CD14-positive monocyte (primary cell): ENCODE data around the gene ITGA11. TPM values are rescaled to one million over a fixed set of nuclear protein-coding genes. Genes with fewer than 3 reads are reported as not detected.

Experiments
- DNase-seq, 3 donors: peaks; one replicate each; pipeline ENCODE4 v3.0.0-alpha.2; 2011 to 2022
- H2AFZ ChIP-seq: 2 replicates; pipeline ENCODE4 v1.6.0; 2012; ENCODE audit warnings: mild to moderate bottlenecking, low read depth, low read length, inconsistent platforms; ENCODE audit not compliant: insufficient read depth, poor library complexity, severe bottlenecking
- H3K27ac ChIP-seq, 2 donors: 1 replicate in 1 of 2; 2 replicates in 1 of 2; pipeline ENCODE4 v1.5.1; 2012 to 2013; ENCODE audit warnings: low read length in 2 of 2, control low read depth in 1 of 2, inconsistent platforms in 1 of 2, low read depth in 1 of 2, mild to moderate bottlenecking in 1 of 2
- H3K27me3 ChIP-seq, 2 donors: one replicate each; pipeline versions ENCODE4 v1.6.0 to v1.6.1; 2011 to 2013; ENCODE audit warnings: low read length in 2 of 2; ENCODE audit not compliant: control insufficient read depth in 2 of 2, insufficient read depth in 2 of 2
- H3K36me3 ChIP-seq, 2 donors: replicated peaks in 1 of 2; 1 replicate in 1 of 2; 2 replicates in 1 of 2; pipeline versions ENCODE4 v1.5.1 to v1.6.1; 2012 to 2013; ENCODE audit warnings: low read length in 2 of 2, control low read depth in 1 of 2, inconsistent platforms in 1 of 2, mild to moderate bottlenecking in 1 of 2; ENCODE audit not compliant: insufficient read depth in 2 of 2, control insufficient read depth in 1 of 2
- H3K4me1 ChIP-seq, 2 donors: 1 replicate in 1 of 2; 2 replicates in 1 of 2; pipeline versions ENCODE4 v1.5.1 to v1.6.1; 2012 to 2013; ENCODE audit warnings: low read length in 2 of 2, control low read depth in 1 of 2, inconsistent platforms in 1 of 2, mild to moderate bottlenecking in 1 of 2, moderate library complexity in 1 of 2; ENCODE audit not compliant: insufficient read depth in 2 of 2, control insufficient read depth in 1 of 2
- H3K4me2 ChIP-seq: replicated peaks from 2 replicates; pipeline ENCODE3; 2012; ENCODE audit warnings: low read length, moderate library complexity, mild to moderate bottlenecking; ENCODE audit not compliant: poor library complexity, severe bottlenecking; ENCODE audit errors: extremely low read depth
- H3K4me3 ChIP-seq, 3 experiments: fragments of 200-600 bp in 1 of 3; sonication (generic) in 1 of 3; replicated peaks in 1 of 3; 1 replicate in 2 of 3; 2 replicates in 1 of 3; pipeline ENCODE4 v1.5.1; 2011 to 2013; ENCODE audit warnings: low read length in 3 of 3, mild to moderate bottlenecking in 3 of 3, control low read depth in 2 of 3, low read depth in 2 of 3, inconsistent platforms in 1 of 3, moderate library complexity in 1 of 3
- H3K79me2 ChIP-seq: 2 replicates; pipeline ENCODE4 v1.6.0; 2012; ENCODE audit warnings: mild to moderate bottlenecking, control low read depth, inconsistent platforms, low read length, moderate library complexity; ENCODE audit not compliant: insufficient read depth
- H3K9ac ChIP-seq: 2 replicates; pipeline ENCODE4 v1.6.0; 2017; ENCODE audit warnings: low read length, mild to moderate bottlenecking; ENCODE audit not compliant: insufficient read depth, poor library complexity, severe bottlenecking
- H3K9me3 ChIP-seq, 2 donors: replicated peaks in 1 of 2; 1 replicate in 1 of 2; 2 replicates in 1 of 2; pipeline versions ENCODE4 v1.5.1 to v1.6.1; 2012 to 2013; ENCODE audit warnings: low read length in 2 of 2, control low read depth in 1 of 2; ENCODE audit not compliant: control insufficient read depth in 1 of 2, insufficient read depth in 1 of 2
- H4K20me1 ChIP-seq: 2 replicates; pipeline ENCODE4 v1.6.0; 2012; ENCODE audit warnings: mild to moderate bottlenecking, low read length, control low read depth, moderate library complexity; ENCODE audit not compliant: insufficient read depth
- H3K27ac Mint-ChIP-seq, 7 donors: one replicate each; pipeline ENCODE4 v1.8.0; 2020; ENCODE audit warnings: mild to moderate bottlenecking in 7 of 7, mixed read lengths in 7 of 7, moderate library complexity in 6 of 7, inconsistent platforms in 2 of 7
- H3K27me3 Mint-ChIP-seq, 3 donors: one replicate each; pipeline ENCODE4 v1.8.0; 2021 to 2022; ENCODE audit warnings: low read depth in 3 of 3, mild to moderate bottlenecking in 3 of 3, mixed read lengths in 3 of 3, moderate library complexity in 3 of 3, inconsistent platforms in 1 of 3
- H3K36me3 Mint-ChIP-seq, 2 donors: one replicate each; pipeline ENCODE4 v1.8.0; 2020; ENCODE audit warnings: mixed read lengths in 2 of 2, inconsistent platforms in 1 of 2, mild to moderate bottlenecking in 1 of 2
- H3K4me1 Mint-ChIP-seq: one replicate; pipeline ENCODE4 v1.8.0; 2020; ENCODE audit warnings: mild to moderate bottlenecking, mixed read lengths
- H3K4me3 Mint-ChIP-seq, 2 donors: one replicate each; pipeline ENCODE4 v1.8.0; 2020; ENCODE audit warnings: mild to moderate bottlenecking in 2 of 2, mixed read lengths in 2 of 2, moderate library complexity in 1 of 2
- H3K9me3 Mint-ChIP-seq, 7 donors: one replicate each; pipeline ENCODE4 v1.8.0; 2020 to 2022; ENCODE audit warnings: mixed read lengths in 7 of 7, mild to moderate bottlenecking in 6 of 7, moderate library complexity in 6 of 7, inconsistent platforms in 2 of 7
- CTCF ChIP-seq: fragments of 200-600 bp; IDR thresholded peaks from one replicate; pipeline ENCODE4 v1.8.0; 2022; ENCODE audit warnings: antibody characterized with exemption, mild to moderate bottlenecking
- WGBS: methylation state at CpG from one replicate; pipeline ENCODE4 v1.1.5; 2013; ENCODE audit warnings: missing lambda C conversion rate; ENCODE audit not compliant: insufficient coverage; 5-methylcytosine and 5-hydroxymethylcytosine counted together
- intact Hi-C, 2 donors: fragments of 100-400 bp; cut with micrococcal nuclease; formaldehyde crosslinking; loops; one replicate each; pipeline versions ENCODE4 v1.15.0 to v1.15.1; 2023
- polyA plus RNA-seq, 3 donors: library from polyadenylated mRNA; depleted of rRNA in 1 of 3; unstranded in 2 of 3; stranded (reverse) in 1 of 3; fragments of 300-500 nt in 2 of 3; fragments of >200 nt in 1 of 3; fragmentation: Illumina TruSeq in 2 of 3; gene quantifications; 1 replicate in 2 of 3; 2 replicates in 1 of 3; pipeline ENCODE4 v1.2.3, GENCODE V29; 2012 to 2021

Gene ITGA11
- polyA plus RNA-seq, 3 donors: under 0.01 to 0.01 TPM; not detected in 1

GRCh38 chr15:68441045-68441743 is 9.2 kb upstream of the ITGA11 start:
- H3K27me3 Mint-ChIP-seq: peaks cover 19 to 43% (median 23%) of the 10 kb centered on the region in 3 donors

GRCh38 chr15:68440136-68440535 is 8.2 kb upstream of the ITGA11 start:
- intact Hi-C loops: no loop called here
- Histone ChIP-seq H2AFZ (no peak overlapping the region), H4K20me1 (no peaks in the 10 kb centered on the region), H3K27me3 (peaks cover 3 to 25% of the 10 kb centered on the region in 2 donors), H3K4me1 (no peaks in the 10 kb centered on the region), H3K9me3 (no peaks in the 10 kb centered on the region), H3K27ac (no peak overlapping the region), H3K79me2 (no peaks in the 10 kb centered on the region), H3K9ac (no peak overlapping the region), H3K4me3 (no peak overlapping the region), H3K4me2 (no peak overlapping the region), H3K36me3 (no peaks in the 10 kb centered on the region)
- Mint-ChIP-seq H3K4me1 (no peaks in the 10 kb centered on the region), H3K27ac (no peak overlapping the region), H3K36me3 (no peaks in the 10 kb centered on the region), H3K9me3 (peaks cover 0 to 6% (median 0%) of the 10 kb centered on the region in 7 donors), H3K27me3 (peaks cover 23 to 46% (median 28%) of the 10 kb centered on the region in 3 donors), H3K4me3 (no peak overlapping the region)
- 100% methylated on average over 1 of the region's 1 CpG for WGBS
- DNase-seq: no peak
- no peak for TF ChIP-seq CTCF

More at GRCh38 chr15:68441045-68441743, 9.2 kb upstream of the ITGA11 start:
- Histone ChIP-seq H3K4me2 (no peak overlapping the region), H3K79me2 (no peaks in the 10 kb centered on the region), H3K9ac (no peak overlapping the region), H3K9me3 (no peaks in the 10 kb centered on the region), H2AFZ (no peak overlapping the region), H3K27ac (no peak overlapping the region), H4K20me1 (no peaks in the 10 kb centered on the region), H3K36me3 (no peaks in the 10 kb centered on the region), H3K4me1 (no peaks in the 10 kb centered on the region), H3K4me3 (no peak overlapping the region), H3K27me3 (peaks cover 3 to 21% of the 10 kb centered on the region in 2 donors)
- Mint-ChIP-seq H3K36me3 (no peaks in the 10 kb centered on the region), H3K4me3 (no peak overlapping the region), H3K9me3 (peaks cover 0 to 6% (median 0%) of the 10 kb centered on the region in 7 donors), H3K4me1 (no peaks in the 10 kb centered on the region), H3K27ac (peak overlapping the region in 1 of 7 donors; percentile 13)
- intact Hi-C loops: no loop called here
- TF ChIP-seq CTCF: no peak
- DNase-seq: no peak
- 62% methylated on average over 3 of the region's 3 CpGs for WGBS
